Activated T-helper 1 cell treated with Interleukin-2 at 50 U/mL for 16 hours (primary cell): Measurements from ENCODE around the gene CCR5AS.
"Not testable (repeated sequence)": the region's sequence is repeated elsewhere in the genome, so short reads cannot be mapped to it uniquely, and the experiment has no call there.

Experiments
- DNase-seq: peaks from one replicate; pipeline ENCODE4 v3.0.0-alpha.2; 2020; ENCODE audit warnings: low read depth

CCR5AS gene

DNA sequence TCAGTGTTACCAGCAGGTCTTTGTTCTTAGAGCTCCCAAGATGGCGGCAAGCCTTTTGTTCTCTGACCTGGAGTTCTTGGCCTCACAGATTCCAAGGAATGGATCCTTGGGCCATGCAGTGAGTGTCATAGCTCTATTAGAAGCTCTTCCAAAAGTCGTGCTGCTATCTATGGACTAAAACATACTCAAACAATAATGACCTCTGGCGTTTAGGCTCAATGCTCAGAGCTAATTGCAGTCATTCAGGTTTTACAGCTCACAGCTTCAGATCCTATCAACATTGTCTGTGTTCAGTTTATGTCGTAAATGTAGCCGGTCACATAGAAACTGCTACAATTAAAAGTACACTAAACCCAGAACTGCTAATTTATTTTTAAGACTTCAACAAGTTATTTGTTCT, 22.4 kb upstream of the CCR5AS start:
- DNase-seq = no peak

DNA sequence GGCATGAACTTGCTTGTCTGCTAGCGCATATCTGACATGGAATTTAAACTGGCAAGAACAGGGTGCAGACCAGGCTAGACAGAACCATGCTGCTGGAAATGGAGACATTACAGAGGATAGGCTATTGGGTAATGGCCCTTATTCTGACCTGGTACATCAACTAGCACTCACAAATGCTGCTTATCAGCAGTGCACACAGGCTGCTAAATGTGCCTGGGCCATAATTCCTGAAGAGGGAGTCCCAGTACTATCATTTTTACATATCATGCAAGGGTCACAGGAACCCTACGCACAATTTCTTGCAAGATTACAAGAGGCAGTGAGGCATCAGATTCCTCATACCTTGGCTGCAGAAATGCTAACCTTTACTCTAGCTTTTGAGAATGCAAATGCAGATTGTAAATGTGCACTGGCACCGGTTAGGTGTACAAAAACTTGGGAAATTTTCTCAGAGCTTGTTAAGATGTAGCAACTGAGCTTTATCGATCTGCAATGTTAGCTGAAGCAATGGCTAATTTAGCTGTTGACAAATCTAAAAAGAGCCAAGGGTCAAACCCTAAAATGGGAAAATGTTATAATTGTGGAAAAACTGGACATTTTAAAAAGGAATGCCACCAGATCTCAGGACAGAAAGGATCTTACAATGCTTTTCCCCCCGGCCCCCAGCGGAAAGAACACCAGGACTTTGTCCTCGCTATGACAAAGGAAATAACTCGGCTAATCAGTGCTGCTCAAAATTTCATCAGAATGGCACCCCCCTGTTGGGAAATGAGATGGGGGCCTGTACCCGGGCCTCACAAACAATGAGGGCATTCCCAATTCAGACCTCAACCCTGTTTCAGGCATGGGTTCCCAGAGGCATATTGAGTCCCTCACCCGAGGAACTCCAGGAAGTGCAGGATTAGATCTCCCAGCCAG, 21.3 kb upstream of the CCR5AS start:
- DNase-seq = no peak

DNA sequence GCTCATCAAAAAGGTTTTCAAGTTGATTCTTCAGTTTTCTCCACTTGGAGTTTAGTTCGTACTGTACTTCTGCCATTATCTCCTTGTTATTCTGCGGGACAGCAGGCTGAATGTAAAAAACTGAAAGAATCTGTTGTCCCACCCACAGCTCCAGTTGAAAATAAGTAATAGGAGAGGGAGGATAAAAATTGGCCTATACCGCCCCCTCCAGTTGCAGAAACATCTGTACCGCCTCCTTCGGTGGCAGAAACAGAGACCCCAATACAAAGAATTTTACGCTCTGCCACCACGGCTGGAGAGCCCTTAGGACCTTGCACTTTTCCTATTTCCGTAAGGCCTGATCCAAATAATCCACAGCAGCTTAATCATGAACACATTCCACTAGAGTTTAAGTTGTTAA, 20.5 kb upstream of the CCR5AS start:
- not testable (repeated sequence) for DNase-seq

DNA sequence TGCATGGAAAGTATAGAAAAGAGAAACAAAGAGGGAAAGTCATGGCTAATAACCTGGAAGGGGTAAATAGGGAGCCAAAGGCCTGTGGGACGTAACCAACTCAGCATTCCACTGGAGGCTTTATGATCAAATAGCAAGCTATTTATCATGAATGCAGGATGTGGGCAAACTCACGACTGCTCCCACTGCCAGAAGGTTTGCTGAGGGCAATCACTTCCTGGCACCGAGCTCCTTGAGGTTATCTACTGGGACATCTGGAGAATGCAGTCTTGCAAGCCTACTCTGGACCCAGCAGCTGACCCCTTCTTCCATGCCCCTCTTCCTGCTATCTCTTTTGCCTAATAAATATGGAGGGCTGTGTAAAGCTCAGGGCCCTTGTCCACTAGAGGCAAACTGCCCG, 19.6 kb upstream of the CCR5AS start:
- DNase-seq = not testable (repeated sequence)

DNA sequence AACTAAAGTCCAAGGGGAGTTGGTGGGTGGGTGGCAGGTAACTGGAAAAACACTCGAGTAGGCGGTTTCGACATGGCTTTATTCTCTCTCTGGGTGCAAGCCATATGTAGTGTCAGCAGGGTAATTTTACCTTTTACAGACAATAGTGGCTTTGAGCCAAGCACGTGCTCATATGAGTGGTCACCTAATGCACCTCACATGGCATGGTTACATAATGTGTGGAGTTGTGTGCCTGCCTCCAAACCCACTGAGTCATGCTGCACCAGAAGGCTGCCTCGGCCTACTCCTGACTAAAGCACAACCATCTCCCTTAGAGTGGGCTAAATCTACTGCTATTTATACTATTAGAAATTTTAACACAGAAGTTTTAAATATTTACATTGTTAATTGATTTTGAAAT, 16.7 kb upstream of the CCR5AS start:
- no peak for DNase-seq

DNA sequence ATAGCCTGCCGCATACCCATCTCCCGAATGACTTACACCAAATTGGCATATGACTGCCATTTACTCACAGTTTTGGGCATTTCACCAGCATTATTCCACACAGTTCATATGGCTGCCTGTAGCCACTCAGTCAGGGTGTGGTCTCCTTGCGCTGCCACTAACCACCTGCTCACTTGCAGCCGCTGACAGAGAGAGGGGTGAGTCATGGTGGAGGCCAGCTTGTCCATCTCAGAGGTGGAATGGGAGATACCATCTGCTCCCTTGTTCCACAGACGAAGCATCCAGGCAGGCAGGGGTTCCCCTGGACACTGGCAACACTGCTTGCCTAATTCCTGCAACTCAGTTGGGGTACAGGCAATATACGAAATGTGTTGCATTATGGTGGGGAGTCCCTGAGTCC, 15.8 kb upstream of the CCR5AS start:
- no peak for DNase-seq

DNA sequence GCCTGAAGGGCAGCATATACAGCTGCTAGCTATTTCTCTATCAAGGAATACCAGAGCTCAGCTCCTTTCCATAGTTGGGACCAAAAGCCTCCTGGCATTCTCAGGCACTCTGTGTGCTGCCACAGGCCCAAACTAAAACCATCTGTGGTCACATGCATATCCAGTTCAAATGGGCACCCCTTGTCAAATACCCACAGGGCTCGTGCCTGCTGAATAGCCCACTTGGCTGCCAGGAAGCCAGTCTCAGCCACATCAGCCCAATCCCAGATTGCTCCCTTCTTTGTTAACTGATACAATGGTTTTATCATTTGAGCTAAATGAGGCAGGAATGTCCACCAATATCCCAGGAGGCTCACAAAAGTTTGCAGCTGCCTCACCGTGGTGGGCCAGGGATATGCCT, 14.1 kb upstream of the CCR5AS start:
- DNase-seq = no peak

DNA sequence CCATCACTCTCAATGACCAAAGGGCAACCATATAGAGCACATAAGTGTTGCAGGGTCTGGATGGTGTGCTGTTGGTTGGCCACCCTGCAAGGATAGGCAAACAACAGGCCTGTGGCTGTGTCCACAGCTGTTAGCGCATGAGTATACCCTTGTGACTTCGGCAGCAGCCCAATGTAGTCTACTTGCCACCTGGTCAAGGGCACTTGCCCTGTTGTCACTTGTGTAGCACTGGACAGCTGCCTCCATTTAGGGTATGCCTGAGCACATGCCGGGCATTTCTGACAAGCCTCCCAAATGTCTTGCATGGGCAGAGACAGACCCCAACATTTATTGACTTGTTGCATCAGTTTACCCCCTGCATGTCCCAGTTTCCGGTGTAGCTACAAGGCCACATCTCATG, 12.9 kb upstream of the CCR5AS start:
- DNase-seq = no peak

DNA sequence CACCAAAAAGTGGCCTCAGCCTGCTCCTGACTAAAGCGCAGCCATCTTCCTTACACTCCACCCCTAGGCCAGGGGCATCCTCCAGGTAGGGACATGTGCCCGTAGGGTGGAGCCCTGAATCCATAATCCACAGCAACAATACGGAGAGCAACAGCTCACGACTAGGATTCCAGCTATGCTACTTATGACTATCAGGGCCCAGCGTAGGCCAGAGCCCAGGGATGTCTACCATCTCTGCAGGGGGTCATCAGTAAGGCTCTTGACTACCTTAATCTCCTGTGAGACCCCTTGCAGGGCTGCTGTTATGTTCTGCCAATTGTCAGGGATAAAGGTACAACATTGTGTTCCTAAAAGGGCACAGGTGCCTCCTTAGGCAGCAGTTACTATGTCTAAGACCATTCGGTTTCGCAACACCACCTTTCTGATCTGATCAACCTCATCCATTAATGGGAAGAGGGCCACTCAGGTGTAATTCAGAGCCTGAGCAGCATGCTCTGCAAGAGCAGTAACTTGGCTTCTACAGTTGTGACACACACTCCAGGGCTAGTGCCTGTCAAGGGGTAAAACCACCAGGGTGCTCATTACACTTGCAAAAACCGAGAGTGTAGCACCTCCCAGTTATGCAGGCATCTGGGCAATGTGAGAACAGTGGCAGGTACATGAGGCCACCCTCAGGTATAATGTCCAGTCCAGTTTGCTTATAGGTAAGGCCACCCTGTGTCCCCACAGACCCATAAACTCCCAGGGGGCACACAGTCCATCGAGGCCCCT, 11.2 kb upstream of the CCR5AS start:
- DNase-seq = no peak

DNA sequence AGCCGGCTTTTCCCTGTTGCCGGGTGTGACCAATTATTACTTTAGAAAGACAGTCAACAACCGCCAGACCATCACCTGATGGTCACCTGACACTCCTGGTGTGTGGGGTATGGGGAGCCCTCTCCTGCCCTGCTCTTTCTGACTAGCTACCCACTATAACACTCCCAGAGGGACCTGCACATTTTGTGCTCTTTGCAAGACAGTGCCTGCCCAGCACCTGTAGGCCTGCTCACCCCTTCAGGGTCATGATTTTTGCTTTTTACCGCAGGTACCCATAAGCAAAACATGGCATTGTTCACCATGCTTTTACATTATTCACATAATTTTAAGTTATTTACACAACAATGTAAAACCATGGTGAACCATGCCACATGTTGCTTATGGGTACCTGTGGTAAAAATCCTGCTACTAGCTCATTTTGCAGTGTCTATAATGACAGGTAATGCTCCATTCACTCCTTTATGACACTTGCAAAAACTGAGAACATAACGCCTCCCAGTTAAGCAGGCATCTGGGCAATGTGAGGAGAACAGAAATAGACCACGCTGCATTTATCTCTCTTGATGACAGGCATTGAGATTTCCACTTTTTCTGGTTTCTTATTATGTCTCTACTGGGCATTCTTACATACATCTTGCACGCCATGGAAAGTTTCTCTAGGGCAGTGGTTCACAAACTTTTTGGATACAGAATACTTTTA, 10.1 kb upstream of the CCR5AS start:
- no peak for DNase-seq

DNA sequence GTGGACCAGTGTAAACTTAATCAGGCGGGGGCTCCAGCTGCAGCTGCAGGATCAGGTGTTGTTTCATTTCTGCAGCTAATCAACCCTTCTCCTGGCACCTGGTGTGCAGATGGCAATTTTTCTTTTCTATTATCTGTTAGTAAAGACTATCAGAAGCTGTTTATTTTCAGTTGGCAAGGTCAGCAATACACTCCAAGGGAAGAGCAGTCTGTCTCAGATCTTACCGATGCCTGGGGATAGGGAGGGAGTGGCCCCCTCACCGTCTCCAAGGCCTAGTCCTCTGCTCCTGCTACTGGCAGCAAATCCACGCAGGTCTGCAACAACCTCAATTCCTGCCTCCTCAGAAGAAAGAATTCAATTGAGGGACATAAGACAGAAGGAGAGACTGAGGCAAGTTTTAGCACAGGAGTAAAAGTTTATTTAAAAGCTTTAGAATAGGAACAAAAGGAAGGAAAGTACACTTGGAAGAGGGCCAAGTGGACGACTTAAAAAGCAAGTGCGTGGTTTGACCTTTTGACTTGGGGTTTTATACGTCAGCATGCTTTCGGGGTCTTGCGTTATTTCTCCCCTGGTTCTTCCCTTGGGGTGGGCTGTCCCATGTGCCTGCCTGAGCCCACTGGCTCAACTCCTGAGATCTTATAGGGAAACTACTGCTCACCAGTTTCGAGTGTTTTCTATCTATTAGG, 9.4 kb upstream of the CCR5AS start:
- no peak for DNase-seq

DNA sequence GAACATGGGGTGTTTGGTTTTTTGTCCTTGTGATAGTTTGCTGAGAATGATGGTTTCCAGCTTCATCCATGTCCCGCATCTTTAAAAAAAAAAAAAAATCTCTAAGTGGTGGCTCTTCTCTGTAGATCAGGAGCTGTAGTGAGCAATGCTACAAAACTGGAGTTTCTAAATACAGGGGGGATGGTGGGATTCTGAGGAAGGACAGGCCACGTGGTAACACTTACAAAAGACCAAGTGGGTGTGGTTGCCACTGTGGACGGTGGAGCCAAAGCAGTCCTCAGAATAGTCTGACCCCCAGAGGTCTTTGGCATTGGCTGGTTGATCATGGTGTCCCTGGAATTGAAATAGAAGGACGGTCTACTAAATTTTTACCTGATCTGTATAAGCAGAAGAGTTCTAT, 7.9 kb upstream of the CCR5AS start:
- no peak for DNase-seq

DNA sequence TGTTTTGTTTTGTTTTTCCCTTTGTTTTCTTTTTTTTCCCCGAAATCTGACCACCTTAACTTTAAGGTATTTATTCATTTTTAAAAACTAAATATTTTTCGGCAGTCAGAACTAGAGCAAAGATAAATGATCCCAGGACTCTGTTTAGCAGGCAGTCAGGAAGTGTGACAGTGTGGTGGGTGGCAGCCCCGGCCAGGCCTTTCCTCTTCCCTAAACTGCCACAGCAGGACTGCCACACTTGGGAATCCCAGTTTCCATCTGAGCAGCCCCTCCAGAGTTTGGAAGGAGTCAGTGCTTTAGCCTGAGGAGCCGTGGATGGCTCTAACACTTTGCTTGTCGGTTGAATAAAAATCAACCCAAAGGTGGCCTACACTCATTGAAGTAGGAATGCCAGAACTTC, 7.1 kb upstream of the CCR5AS start:
- DNase-seq = no peak

DNA sequence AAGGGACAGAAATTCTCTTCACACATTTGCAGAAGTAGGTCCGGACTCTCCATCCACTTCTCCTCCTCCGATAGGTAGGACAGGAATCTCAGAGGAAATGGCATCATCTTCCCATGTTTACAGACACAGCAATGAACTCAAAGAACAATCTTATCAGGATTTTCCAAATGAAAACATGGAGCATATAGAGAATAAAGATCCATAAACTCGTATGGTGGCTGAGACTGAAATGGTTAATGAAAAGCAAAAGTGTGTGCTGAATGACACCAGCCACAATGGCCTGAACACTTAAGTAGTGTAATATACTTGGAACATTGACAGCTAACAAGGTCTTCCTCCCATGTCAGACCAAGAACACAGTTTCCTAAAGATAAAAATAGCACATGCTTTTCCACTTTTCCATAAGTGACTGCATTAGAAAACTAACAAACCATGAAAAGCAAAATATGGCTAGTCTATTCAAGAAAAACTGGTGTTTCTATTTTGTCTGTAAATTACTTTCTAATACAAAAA, 6.0 kb upstream of the CCR5AS start:
- no peak for DNase-seq

DNA sequence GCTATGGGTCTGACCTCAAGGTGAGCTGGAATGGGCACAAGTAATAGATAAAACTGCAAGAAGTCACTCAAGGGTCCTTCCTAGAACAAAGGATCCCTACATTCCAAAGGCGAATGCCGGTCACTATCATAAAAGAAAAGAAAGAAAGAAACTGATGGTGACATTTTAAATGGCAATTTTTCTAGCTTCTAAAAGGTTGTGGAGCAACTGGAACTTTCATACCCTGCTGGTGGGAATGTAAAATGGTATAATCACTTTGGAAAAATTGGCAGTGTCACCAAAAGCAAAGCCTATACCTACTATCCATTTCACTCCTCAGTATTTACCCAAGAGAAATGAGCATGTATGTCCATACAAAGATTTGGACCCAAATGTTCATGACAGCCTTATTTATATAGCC, 4.4 kb upstream of the CCR5AS start:
- DNase-seq = no peak

DNA sequence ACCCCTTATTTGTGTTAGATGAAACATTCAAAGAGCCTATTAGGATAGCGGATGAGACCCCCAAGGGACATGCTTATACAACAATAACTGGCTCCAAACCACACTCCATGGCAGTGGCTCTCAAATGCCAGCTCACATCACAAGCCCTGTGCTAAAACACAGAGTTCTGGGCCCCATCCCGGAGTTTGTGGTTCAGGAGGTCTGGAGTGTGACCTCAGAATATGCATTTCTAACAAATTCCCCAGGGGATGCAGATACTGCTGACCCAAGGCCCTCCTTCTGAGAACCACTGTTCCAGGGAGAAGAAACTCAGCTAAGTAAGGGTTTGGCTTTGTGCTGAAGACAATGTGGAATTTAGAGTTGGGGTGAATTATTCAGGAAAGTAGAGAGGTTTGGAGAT, 3.8 kb upstream of the CCR5AS start:
- DNase-seq = no peak

DNA sequence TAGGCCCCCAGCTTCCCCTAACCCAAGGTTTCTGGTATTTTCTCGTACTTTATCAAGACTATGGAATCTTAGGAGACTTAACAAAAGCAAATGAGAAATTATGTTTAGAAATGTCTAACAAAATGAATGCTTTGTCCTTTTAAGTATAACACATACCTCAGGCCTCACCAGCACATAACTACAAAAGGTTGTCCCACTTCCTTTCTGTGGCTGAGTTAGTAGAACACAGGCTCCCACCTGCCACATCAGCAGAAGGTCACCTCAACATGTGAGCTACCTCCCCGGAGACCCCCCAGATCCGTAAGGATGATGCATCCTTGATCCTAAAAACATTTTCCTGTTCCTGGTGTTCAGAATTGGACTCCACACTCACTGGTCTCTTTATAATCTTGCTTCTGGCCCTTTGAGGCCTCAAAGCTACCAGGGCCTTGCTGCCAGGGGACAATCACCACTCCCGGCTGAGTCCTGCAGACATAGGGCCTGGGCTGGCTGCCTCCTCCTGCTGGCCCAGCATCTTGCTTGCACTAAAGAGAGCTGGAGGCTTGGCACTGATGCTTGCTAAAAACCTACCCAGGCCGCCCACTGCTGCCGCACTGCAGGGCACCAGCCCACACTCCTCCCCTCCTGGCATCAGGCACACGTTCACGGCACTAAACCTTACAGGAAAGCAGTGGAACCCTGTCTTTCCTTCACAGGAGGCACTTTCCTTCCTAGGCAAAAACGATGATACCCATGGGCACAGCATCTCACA, 3.0 kb upstream of the CCR5AS start:
- DNase-seq = no peak

DNA sequence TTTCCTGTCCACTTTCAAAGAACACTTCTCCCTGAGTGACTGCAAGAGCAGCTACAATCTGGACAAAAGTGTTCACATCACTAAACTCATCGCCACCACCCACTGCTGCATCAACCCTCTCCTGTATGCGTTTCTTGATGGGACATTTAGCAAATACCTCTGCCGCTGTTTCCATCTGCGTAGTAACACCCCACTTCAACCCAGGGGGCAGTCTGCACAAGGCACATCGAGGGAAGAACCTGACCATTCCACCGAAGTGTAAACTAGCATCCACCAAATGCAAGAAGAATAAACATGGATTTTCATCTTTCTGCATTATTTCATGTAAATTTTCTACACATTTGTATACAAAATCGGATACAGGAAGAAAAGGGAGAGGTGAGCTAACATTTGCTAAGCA, 2.0 kb upstream of the CCR5AS start:
- DNase-seq = no peak

DNA sequence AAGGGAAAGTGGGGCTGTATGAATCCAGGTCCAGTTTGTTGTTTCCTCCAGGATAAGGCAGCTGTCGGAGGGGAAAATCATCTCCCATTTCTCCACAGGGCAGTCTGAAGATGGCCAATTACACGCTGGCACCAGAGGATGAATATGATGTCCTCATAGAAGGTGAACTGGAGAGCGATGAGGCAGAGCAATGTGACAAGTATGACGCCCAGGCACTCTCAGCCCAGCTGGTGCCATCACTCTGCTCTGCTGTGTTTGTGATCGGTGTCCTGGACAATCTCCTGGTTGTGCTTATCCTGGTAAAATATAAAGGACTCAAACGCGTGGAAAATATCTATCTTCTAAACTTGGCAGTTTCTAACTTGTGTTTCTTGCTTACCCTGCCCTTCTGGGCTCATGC, 1.1 kb upstream of the CCR5AS start:
- DNase-seq = no peak

DNA sequence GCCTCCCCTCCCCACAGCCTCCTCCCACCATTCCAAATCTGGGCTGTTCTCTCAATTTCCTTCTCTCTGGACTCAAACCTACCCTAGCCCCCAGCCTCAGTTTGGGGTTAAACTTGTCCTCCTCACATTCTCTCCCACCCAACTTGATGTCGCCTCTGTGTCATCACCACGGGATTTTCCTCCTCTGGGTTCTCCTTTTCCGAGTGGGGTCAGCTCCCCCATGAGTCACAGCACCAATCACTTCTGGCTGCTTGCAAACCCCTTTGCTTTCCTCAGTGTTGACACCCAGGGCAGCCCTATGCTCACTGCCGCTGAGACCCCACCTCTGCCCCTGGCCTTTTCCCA, 451 bp downstream of the CCR5AS start:
- DNase-seq = no peak

DNA sequence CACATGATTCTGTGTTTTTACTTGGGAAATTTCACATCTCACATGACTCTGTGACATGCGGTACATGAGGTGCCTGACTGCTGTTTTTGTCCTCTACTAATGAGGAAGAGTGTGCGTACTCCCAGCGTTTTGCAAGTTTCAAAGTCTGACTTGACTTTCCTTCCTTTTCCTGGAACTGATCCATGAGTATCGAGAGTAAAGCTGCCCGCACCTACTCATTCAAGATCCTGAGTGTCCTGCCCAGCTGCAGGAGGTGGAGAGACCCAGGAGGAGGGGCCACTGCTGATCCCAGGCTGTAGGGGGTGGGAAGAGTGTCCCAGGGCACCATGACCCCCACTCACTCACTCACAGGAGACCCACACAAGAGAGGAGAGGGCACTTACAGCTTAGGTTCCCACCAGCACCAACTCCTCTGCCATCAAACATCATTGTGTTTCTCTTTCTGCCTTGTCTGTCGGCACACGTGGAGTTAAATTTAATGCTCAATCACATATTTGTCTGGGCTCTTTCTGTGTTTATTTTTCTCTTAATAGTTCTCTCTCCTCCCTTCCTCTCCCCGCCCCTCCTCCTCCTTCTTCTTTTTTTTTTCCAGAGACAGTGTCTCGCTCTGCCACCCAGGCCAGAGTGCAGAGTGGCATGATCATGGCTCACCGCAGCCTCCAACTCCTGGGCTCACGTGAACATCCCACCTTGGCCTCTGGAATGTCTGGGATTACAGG, 1.4 kb downstream of the CCR5AS start:
- no peak for DNase-seq
